Measurements from ENCODE around the gene CBFA2T3.

CBFA2T3 gene

GRCh38 chr16:88943131-88943664, 33.8 kb downstream of the CBFA2T3 start:
- TF ChIP-seq GATA1 (IDR thresholded peaks at IDR 0.05; ENCODE audit: low read depth, low read length): no peak
- no peak for TF ChIP-seq POLR2A (IDR thresholded peaks at IDR 0.05; ENCODE audit: low read length)
- DNase-seq: no peak

- peak; percentile 63 to 71 for DNase-seq
- TF ChIP-seq GATA1 (IDR thresholded peaks at IDR 0.05; ENCODE audit: low read depth, low read length): no peak
- TF ChIP-seq POLR2A (IDR thresholded peaks at IDR 0.05; ENCODE audit: low read length): no peak
Observed at GRCh38 chr16:88941913-88942909, 34.8 kb downstream of the CBFA2T3 start.

GRCh38 chr16:88940862-88941817, 35.9 kb downstream of the CBFA2T3 start:
- peak; percentile 37 to 40 for DNase-seq
- no peak for TF ChIP-seq POLR2A (IDR thresholded peaks at IDR 0.05; ENCODE audit: low read length)
- no peak for TF ChIP-seq GATA1 (IDR thresholded peaks at IDR 0.05; ENCODE audit: low read depth, low read length)

- DNase-seq: no peak
- TF ChIP-seq GATA1 (IDR thresholded peaks at IDR 0.05; ENCODE audit: low read depth, low read length) (no peak), POLR2A (IDR thresholded peaks at IDR 0.05; ENCODE audit: low read length) (no peak)
Observed at GRCh38 chr16:88939972-88940861, 36.8 kb downstream of the CBFA2T3 start.

GRCh38 chr16:88939245-88939971, 37.6 kb downstream of the CBFA2T3 start:
- no peak for TF ChIP-seq GATA1 (IDR thresholded peaks at IDR 0.05; ENCODE audit: low read depth, low read length)
- TF ChIP-seq POLR2A (IDR thresholded peaks at IDR 0.05; ENCODE audit: low read length): no peak

GRCh38 chr16:88938777-88939244, 38.2 kb downstream of the CBFA2T3 start:
- no peak for TF ChIP-seq GATA1 (IDR thresholded peaks at IDR 0.05; ENCODE audit: low read depth, low read length)
- no peak for TF ChIP-seq POLR2A (IDR thresholded peaks at IDR 0.05; ENCODE audit: low read length)
- DNase-seq: no peak

More at GRCh38 chr16:88939245-88939971, 37.6 kb downstream of the CBFA2T3 start:
- no peak for DNase-seq

GRCh38 chr16:88938119-88938776, 38.8 kb downstream of the CBFA2T3 start:
- no peak for TF ChIP-seq GATA1 (IDR thresholded peaks at IDR 0.05; ENCODE audit: low read depth, low read length)
- no peak for TF ChIP-seq POLR2A (IDR thresholded peaks at IDR 0.05; ENCODE audit: low read length)
- DNase-seq: no peak

GRCh38 chr16:88937206-88937621, 39.8 kb downstream of the CBFA2T3 start:
- DNase-seq: no peak

GRCh38 chr16:88936556-88937205, 40.3 kb downstream of the CBFA2T3 start:
- no peak for DNase-seq
- TF ChIP-seq GATA1 (IDR thresholded peaks at IDR 0.05; ENCODE audit: low read depth, low read length) (no peak), POLR2A (IDR thresholded peaks at IDR 0.05; ENCODE audit: low read length) (no peak)

More at GRCh38 chr16:88937206-88937621, 39.8 kb downstream of the CBFA2T3 start:
- no peak for TF ChIP-seq POLR2A (IDR thresholded peaks at IDR 0.05; ENCODE audit: low read length)
- no peak for TF ChIP-seq GATA1 (IDR thresholded peaks at IDR 0.05; ENCODE audit: low read depth, low read length)

GRCh38 chr16:88936008-88936555, 40.9 kb downstream of the CBFA2T3 start:
- TF ChIP-seq POLR2A (IDR thresholded peaks at IDR 0.05; ENCODE audit: low read length) (no peak), GATA1 (IDR thresholded peaks at IDR 0.05; ENCODE audit: low read depth, low read length) (no peak)
- DNase-seq: no peak

Measured in erythroblast (primary cell).